ENCODE measurements around the gene HTR1D.

Gene HTR1D

GRCh38 chr1:23179862-23180261 lies 37.4 kb downstream of the HTR1D start:
- no peak overlapping the region for H3K4me3 ChIP-seq
- TF ChIP-seq EZH2 (IDR thresholded peaks at IDR 0.05) = no peak
- no peak for TF ChIP-seq FOXP2 (optimal IDR thresholded peaks at IDR 0.05; ENCODE audit: control extremely low read depth, extremely low read length, insufficient read depth)
- TF ChIP-seq POLR2AphosphoS5 (IDR thresholded peaks at IDR 0.05; ENCODE audit: borderline replicate concordance, low read depth, low read length) = no peak
- no peaks in the 10 kb centered on the region for H3K9me3 ChIP-seq (ENCODE audit: low read depth, low read length)
- DNase-seq (ENCODE audit: low read depth, low spot score) = no peak
- H3K9ac ChIP-seq (ENCODE audit: insufficient read length) = no peak overlapping the region
- no peaks in the 10 kb centered on the region for H3K36me3 ChIP-seq (ENCODE audit: insufficient read depth, low read length)
- H3K27ac ChIP-seq = no peak overlapping the region

- Histone ChIP-seq H3K9me3 (ENCODE audit: low read depth, low read length) (no peaks in the 10 kb centered on the region), H3K27ac (no peak overlapping the region), H3K9ac (ENCODE audit: insufficient read length) (no peak overlapping the region), H3K4me3 (no peak overlapping the region), H3K36me3 (ENCODE audit: insufficient read depth, low read length) (no peaks in the 10 kb centered on the region)
- TF ChIP-seq EZH2 (IDR thresholded peaks at IDR 0.05) (no peak), FOXP2 (optimal IDR thresholded peaks at IDR 0.05; ENCODE audit: control extremely low read depth, extremely low read length, insufficient read depth) (no peak), POLR2AphosphoS5 (IDR thresholded peaks at IDR 0.05; ENCODE audit: borderline replicate concordance, low read depth, low read length) (no peak)
- no peak for DNase-seq (ENCODE audit: low read depth, low spot score)
These were observed 38.4 kb downstream of the HTR1D start for GRCh38 chr1:23178950-23179349.

GRCh38 chr1:23178414-23178813 lies 38.9 kb downstream of the HTR1D start:
- Histone ChIP-seq H3K36me3 (ENCODE audit: insufficient read depth, low read length) (no peaks in the 10 kb centered on the region), H3K9ac (ENCODE audit: insufficient read length) (no peak overlapping the region), H3K4me3 (no peak overlapping the region), H3K9me3 (ENCODE audit: low read depth, low read length) (no peaks in the 10 kb centered on the region), H3K27ac (no peak overlapping the region)
- no peak for TF ChIP-seq POLR2AphosphoS5 (IDR thresholded peaks at IDR 0.05; ENCODE audit: borderline replicate concordance, low read depth, low read length)
- TF ChIP-seq EZH2 (IDR thresholded peaks at IDR 0.05) = no peak
- TF ChIP-seq FOXP2 (optimal IDR thresholded peaks at IDR 0.05; ENCODE audit: control extremely low read depth, extremely low read length, insufficient read depth) = no peak
- DNase-seq (ENCODE audit: low read depth, low spot score) = no peak

GRCh38 chr1:23177438-23178380 lies 39.6 kb downstream of the HTR1D start:
- DNase-seq (ENCODE audit: low read depth, low spot score) = no peak
- Histone ChIP-seq H3K36me3 (ENCODE audit: insufficient read depth, low read length) (no peaks in the 10 kb centered on the region), H3K9ac (ENCODE audit: insufficient read length) (peak overlapping the region; percentile 47), H3K9me3 (ENCODE audit: low read depth, low read length) (no peaks in the 10 kb centered on the region), H3K27ac (no peak overlapping the region), H3K4me3 (peak overlapping the region; percentile 76)
- no peak for TF ChIP-seq EZH2 (IDR thresholded peaks at IDR 0.05)
- no peak for TF ChIP-seq POLR2AphosphoS5 (IDR thresholded peaks at IDR 0.05; ENCODE audit: borderline replicate concordance, low read depth, low read length)
- TF ChIP-seq FOXP2 (optimal IDR thresholded peaks at IDR 0.05; ENCODE audit: control extremely low read depth, extremely low read length, insufficient read depth) = no peak

- Histone ChIP-seq H3K4me3 (peak overlapping the region; percentile 76), H3K9ac (ENCODE audit: insufficient read length) (peak overlapping the region; percentile 47), H3K36me3 (ENCODE audit: insufficient read depth, low read length) (no peaks in the 10 kb centered on the region), H3K9me3 (ENCODE audit: low read depth, low read length) (no peaks in the 10 kb centered on the region), H3K27ac (no peak overlapping the region)
- TF ChIP-seq POLR2AphosphoS5 (IDR thresholded peaks at IDR 0.05; ENCODE audit: borderline replicate concordance, low read depth, low read length) (no peak), EZH2 (IDR thresholded peaks at IDR 0.05) (no peak), FOXP2 (optimal IDR thresholded peaks at IDR 0.05; ENCODE audit: control extremely low read depth, extremely low read length, insufficient read depth) (no peak)
- no peak for DNase-seq (ENCODE audit: low read depth, low spot score)
These were observed 40.3 kb downstream of the HTR1D start for GRCh38 chr1:23177031-23177430.

GRCh38 chr1:23174426-23175110 lies 42.7 kb downstream of the HTR1D start:
- no peak overlapping the region for H3K4me3 ChIP-seq
- no peak overlapping the region for H3K27ac ChIP-seq
- no peak overlapping the region for H3K9ac ChIP-seq (ENCODE audit: insufficient read length)
- no peaks in the 10 kb centered on the region for H3K36me3 ChIP-seq (ENCODE audit: insufficient read depth, low read length)
- DNase-seq (ENCODE audit: low read depth, low spot score) = no peak
- TF ChIP-seq FOXP2 (optimal IDR thresholded peaks at IDR 0.05; ENCODE audit: control extremely low read depth, extremely low read length, insufficient read depth) (no peak), POLR2AphosphoS5 (IDR thresholded peaks at IDR 0.05; ENCODE audit: borderline replicate concordance, low read depth, low read length) (no peak), EZH2 (IDR thresholded peaks at IDR 0.05) (no peak)
- H3K9me3 ChIP-seq (ENCODE audit: low read depth, low read length) = no peaks in the 10 kb centered on the region

GRCh38 chr1:23171181-23171755 lies 46.0 kb downstream of the HTR1D start:
- no peak for TF ChIP-seq FOXP2 (optimal IDR thresholded peaks at IDR 0.05; ENCODE audit: control extremely low read depth, extremely low read length, insufficient read depth)
- TF ChIP-seq POLR2AphosphoS5 (IDR thresholded peaks at IDR 0.05; ENCODE audit: borderline replicate concordance, low read depth, low read length) = no peak
- Histone ChIP-seq H3K27ac (peak overlapping the region; percentile 83), H3K9ac (ENCODE audit: insufficient read length) (peak overlapping the region; percentile 23), H3K36me3 (ENCODE audit: insufficient read depth, low read length) (no peaks in the 10 kb centered on the region), H3K4me3 (peak overlapping the region; percentile 40), H3K9me3 (ENCODE audit: low read depth, low read length) (no peaks in the 10 kb centered on the region)
- DNase-seq (ENCODE audit: low read depth, low spot score) = no peak

- Histone ChIP-seq H3K9ac (ENCODE audit: insufficient read length) (no peak overlapping the region), H3K4me3 (peak overlapping the region; percentile 97), H3K9me3 (ENCODE audit: low read depth, low read length) (no peaks in the 10 kb centered on the region), H3K36me3 (ENCODE audit: insufficient read depth, low read length) (no peaks in the 10 kb centered on the region), H3K27ac (peak overlapping the region; percentile 37; the same call in 1 of the 2 replicates)
- no peak for DNase-seq (ENCODE audit: low read depth, low spot score)
- TF ChIP-seq FOXP2 (optimal IDR thresholded peaks at IDR 0.05; ENCODE audit: control extremely low read depth, extremely low read length, insufficient read depth) (no peak), POLR2AphosphoS5 (IDR thresholded peaks at IDR 0.05; ENCODE audit: borderline replicate concordance, low read depth, low read length) (no peak)
These were observed 47.5 kb downstream of the HTR1D start for GRCh38 chr1:23169727-23170335.
